SHP77 (cell line): ENCODE results near the gene COPS3.

Source experiments
- DNase-seq, 2 experiments: peaks; one replicate each; lab custom pipeline; 2025; lab: John Stamatoyannopoulos, UW

Gene COPS3

DNA sequence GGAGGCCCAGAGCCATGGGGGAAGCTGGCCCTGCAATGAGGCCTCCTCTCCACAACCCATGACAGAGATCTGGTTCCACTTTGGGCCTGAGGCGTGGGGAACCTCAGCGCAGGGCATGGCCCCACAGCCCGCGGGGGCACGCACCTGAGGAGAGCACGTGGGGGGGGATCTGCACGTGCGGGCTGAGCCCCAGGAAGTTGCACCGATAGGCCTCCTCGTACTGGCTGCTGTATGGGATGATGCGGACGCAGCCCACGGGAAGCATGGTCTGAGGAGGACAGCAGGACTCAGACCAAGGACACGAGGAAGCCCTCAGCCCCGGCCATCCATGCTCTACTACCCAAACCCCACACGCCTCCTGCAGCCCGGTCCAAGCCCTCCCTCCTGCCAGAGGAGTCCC lies 64.8 kb downstream of the COPS3 start:
- no peak for DNase-seq

DNA sequence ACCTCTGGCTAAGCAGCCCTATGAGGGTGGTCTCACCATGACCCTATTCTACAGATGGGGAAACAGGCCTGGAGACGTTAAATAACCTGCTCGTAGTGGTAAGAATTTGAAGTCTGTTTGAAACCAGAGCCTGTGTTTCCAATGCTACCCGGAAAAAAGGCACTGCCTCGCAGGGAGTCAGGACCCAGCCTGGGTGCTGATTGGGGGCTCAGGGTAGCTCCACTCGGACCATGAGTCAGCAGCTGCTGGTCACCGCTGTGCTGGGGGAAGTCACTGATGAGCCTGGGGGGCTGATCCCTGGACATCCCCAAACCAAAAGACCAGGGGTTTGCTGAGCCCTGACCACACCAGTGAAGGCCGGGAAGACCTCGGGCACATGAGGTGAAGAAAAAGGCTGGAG lies 65.5 kb downstream of the COPS3 start:
- no peak for DNase-seq

DNA sequence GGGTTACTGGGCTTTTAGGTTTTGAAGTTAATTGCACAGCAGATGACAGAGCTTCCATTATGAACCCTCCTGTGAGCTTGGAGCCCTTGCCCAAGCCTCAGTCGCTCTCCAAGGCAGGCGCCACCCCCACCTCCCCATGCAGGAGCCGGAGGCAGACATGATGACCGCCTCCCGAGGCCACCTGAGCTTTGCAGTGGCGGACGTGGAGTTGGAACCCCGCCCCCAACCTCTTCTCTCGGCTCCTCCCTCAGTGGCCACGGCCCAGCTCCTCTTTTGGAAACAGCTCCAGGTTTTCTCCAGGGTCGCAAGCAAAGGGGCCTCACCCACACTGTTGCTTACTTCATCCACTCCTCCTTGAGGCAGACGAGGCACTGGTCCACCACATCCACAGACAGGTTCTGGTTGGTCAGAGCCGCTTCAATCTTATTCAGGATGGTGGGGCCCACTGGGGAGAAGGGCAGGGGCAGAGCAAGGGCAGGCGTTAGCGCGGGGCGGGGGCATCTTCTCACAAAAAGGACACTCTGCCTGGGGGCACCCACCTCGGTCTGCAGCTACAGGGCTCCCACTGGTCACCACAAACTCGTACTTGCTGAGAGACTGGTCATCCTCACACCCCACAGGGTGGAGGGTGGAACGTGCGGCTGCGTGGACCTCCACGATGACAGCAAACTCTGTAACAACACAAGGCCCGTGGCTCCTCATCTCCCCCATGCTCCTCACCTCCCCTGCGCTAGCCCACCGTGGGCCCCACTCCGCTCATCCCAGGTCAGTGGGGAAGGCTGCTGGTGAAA lies 66.2 kb downstream of the COPS3 start:
- no peak for DNase-seq

DNA sequence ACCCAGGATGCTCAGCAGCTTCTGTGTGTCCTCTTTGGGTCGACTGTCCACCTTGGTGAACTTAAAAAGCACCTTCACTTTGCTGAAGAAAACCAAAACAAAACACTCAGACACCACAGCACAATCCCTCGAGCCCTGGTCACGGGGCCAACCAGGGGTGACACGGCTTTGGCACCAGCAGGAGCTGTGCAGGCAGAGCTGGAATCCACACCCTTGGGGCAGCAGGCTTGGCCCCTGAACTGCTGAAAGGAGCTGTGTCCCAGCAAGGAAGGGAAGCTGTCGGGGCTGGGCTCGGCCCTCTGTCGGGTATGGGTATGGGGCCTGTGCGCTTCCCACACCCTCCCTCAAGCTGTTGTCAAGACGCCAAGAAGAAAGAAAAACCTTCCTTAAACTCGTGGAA lies 67.3 kb downstream of the COPS3 start:
- DNase-seq, result no peak

DNA sequence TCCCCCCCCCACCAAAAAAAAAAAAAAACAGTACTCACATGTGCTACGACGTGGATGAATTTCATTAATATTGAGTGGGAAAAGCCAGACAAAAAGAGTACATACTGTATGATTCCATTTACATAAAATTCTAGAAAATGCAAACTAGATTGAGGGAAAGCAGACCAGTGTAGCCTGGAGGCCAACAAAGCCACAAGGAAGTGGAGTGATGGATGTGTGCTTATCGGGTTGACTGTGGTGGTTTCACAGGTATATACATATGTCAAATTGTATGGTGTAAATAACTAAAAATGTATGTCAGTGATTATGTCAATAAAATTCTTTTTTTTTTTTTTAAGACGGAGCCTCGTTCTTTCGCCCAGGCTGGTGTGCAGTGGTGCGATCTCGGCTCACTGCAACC lies 73.0 kb downstream of the COPS3 start:
- DNase-seq, result no peak

DNA sequence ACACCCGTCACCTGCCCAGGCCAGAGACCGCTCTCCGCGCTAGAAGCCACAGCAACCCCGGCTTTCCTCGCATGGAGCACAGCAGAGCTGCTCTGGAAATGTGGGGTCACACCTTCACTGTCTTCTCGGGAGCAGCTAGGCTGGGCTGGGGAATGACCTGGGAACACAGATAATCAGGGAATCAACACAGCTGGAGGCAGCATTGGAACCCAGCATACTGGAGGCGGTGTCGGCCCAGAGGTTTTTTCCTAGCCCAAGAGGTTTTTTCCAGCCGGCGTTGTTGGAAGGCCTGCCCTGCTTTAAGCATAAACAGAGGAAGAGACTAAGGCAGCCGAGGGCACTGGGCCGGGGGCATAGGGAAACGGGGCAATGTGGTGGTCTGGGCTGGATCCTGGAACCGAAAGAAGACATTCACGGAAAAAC lies 74.1 kb downstream of the COPS3 start:
- DNase-seq, result peak in 1 of 2 experiments; percentile 73

DNA sequence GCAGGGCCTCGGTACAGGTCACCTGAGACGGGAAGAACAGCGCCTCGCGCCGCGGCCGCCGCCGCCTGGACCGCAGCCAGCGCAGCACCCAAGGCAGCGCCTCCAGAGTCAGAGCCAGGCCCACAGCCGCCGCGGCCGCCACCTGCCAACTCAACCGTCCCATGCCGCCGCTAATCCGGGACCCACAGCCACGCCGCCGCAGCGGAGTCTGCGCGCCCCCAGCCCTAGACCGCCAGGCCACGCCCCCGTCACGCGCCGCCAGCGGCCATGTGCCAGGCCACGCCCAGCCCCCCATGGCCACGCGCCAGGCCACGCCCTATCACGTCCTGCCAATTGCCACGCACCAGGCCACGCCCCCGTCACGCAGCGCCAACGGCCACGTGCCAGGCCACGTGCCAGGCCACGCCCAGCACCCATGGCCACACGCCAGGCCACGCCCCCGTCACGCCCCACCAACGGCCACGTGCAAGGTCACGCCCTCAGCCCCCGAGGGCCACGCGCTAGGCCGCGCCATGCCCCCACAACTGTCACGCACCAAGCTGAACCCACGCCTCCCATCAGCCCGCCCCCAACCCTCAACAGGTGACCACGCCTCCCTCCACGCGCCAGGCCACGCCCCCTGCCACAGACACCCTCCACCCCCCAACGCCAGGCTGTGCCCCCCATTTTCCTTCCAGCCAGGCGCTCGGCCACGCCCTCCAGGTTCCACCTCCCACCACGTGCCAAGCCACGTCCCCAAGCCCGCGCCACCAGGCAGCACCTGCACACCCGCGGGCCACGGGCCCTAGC lies 74.7 kb downstream of the COPS3 start, which contains the start of gene PLD6:
Gene PLD6 (minus strand): TSS at position 210 of the 789 bp plus-strand sequence. CDS start 47 bp downstream, at position 163.
- DNase-seq, result peak; percentile 94 to 97

DNA sequence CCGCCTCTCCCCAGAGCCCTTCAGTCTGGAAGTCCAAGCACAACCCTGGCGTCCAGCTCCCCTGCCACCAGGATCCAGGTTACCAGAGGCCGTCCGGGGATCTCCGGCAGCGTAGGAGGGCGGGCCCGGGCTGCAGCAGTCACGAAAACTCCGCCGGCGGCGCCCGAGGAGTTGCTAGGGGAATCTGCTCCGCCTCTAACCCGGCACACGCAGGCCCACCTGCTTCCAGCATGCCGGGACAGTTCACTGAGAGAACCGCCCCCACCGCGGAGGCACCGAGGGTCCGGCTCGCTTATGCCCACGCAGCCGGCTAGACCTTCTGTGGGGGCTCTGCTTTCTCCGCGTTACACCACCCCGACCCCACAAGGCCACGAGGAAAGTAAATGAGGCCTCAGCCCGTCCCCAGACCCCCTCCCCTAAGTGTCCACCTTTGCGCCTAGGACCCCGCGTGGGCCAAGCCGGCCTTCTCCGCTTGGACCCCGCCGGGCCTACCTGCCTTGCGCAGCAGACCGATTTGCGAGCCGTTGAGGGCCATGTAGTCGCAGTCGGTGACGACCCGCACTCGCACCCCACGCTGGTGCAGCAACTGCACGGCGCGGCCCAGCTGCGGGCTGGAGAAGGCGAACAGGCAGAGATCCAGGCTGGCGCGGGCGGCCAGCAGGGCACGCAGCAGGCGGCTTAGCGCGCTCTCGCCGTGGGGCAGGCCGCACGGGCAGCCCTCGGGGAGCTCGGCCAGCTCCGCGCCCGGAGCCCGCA lies 75.5 kb downstream of the COPS3 start:
- peak; percentile 76 to 80 for DNase-seq

DNA sequence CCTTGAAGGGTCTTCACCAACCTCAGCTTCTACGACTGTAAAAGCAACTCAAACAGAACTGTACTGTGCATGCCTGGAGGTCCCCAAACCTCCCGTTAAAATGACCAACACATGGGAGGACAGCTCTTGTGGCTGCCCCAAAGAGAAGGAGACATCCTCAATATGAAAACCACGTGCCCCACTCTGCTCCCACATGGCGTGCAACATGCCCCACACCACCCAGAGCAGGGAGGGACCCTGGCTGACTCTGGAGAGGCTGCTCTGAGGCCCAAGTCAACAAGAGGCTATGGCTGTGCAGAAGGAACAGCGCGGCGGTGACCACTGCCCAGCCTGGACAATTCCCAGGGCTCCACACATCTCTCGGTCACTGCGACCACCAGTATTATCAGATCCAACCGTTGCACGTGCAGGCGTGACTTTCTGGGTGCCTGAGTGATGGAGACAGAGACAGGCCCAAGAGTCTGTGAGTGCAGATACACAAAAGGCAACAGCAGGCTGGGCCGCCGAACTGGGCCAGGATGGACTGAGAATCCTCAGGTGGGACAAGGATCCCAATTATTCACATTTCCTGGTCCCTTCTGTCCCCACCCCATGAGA lies 76.3 kb downstream of the COPS3 start:
- DNase-seq, result no peak

DNA sequence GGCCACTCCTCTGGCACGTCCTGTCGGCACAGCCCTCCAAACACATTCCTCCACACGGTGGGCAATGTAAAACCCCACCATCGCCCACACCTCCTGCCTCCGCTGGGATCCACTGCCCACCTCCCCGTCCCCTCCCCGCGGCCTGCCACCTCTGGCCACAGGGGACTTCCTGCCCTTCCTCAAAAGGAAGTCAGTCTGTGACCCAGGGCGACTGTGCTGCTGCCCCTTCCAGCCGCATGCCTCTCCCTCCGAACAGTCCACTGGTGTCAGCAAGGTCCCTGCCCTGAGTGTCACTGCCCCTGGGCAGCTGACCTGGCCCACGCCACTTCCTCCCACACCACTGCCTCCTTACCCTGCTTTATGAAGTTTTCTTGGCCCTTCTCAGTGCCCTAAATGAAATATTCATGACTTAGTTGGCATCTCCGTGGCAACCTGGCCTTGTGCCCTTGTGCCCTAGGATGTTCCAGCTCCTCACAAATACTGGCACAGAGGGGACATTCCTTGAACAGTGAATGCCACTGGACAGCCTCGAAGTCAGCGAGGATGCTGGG lies 76.9 kb downstream of the COPS3 start:
- DNase-seq, result no peak

DNA sequence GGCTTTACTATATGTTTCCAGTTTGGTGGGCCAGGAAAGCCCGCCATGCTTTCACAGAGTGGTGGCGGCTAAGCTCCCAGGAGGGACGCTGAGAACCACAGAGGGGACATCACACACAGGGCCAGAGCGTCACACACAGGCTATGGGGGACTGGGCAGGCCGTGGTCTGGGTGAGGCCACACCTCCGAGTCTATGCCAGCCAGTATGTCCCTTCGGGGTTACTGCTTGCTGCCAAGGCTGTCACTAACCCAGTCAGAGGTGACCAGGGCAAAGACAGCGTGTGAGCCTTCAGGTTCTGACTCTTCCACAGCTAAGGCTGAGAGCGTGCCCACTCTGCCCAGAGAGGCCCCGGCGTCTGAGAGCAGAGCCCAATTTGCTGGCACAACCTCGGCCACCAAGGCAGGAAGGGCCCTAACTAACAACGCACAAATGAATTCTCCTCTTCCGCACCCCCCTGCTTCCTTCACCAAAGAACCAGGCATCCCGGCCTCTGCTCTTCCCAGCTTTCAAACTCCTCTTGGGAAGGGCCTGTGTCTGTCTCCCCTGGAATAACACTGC lies 77.8 kb downstream of the COPS3 start:
- no peak for DNase-seq

DNA sequence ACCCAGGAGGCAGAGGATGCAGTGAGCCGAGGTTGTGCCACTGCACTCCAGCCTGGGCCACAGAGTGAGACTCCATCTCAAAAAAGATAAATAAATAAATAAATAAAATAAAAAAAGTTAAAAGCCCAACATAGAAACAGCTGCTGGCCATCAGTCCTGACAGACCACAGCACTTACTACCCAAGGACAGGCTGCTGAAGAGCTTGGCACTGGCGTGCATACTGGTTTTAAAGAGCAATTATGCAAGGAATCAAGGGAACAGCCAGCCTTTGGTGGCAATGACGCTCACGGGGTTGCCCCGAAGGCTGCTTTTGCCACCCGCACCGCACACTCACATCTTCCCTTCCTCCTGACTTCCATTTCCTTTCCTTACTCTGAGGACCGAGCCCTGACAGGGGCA lies 79.1 kb downstream of the COPS3 start:
- no peak for DNase-seq

DNA sequence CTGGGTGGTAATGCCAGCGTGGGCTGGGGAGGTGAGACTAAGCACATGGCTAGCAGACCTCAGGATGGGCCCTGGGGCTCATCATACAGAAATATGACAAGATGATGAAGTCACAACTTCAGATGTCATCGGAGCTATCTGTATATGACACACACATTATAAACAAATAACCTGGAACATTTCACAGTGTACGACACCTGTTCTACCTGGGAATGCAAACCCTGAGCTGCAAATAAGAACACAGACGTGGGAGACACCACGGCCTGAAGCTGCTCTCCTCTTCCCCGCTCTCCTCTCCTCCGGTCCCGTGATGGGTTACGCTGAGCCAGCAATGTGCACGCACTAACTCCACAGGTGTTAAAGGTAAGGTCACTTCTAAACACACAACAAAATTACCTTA lies 79.8 kb downstream of the COPS3 start:
- DNase-seq, result no peak

DNA sequence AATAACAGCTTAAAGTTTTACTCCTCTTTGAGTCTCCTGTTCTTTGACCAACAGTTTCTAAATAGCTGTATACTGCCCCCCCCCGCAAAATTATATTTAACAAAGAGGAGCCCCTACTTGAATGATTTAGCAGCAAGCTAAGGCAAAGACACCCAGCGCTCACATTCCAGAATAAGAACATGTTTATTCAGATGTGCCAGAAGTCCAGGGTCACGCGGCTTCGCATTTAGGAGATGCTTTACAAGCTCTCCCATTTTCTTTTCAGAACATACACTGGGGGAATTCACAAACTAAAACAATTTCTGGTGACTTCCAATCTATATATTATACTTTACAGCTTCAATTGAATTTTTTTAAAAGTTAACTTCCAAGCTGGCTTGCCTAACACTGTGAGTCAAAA lies 80.2 kb downstream of the COPS3 start:
- no peak for DNase-seq

DNA sequence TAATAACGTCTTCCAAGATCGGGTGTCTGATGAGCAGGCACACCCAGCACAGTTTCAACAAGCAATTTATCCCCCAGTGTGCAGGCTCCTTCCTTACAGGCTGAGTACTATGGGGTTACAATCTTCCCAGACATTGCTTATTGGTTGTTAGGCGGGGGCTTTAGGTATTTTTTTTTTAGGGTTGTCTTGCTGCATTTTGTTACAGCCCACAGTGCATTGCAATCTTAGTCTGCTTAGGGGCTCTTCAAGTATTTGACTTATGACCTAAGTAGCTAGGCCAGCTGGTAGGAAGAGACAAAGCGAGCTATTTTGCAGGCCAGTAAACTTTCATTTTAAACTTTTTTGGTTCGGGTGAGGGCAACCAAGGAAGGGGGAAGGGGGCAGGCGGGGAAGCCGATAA lies 80.7 kb downstream of the COPS3 start:
- no peak for DNase-seq

DNA sequence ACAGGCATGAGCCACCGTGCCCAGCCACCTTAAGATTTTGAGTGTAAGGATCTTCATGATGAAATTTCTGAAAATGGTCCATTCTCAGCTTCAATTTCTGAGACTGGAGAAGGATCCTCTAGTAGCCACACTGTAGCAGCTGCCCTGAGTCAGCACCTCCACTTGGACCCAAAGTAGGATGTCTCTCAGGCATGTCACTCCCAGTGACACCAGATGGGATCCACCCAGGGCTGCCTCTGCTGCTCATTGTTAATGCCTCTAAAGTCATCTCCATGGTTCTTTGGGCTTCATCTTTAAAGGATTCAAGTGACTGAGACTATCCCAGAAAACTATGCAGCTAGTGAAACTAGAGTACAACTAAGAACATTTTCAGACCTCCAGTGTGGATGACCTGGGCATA lies 82.8 kb downstream of the COPS3 start:
- DNase-seq, result no peak

DNA sequence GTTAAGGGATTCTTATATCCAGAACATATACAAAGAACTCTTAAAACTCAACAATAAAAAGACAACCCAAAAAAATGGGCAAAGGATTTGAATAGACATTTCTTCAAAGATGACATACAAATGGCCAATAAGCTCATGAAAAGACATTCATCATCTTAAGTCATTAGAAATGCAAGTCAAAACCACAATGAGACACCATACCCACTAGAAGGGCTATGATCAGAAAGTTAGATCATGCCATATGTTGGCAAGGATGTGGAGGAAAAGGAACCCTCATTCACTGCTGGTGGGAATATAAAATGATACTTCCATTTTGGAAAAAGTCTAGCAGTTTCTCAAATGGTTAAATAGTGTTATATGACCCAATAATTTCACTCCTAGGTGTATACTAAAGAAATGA lies 84.3 kb downstream of the COPS3 start:
- no peak for DNase-seq
